Mesodermal cell (in vitro differentiated cells): ENCODE data around the gene UBE2V1.

Experiments
- H3K27ac ChIP-seq: 2 replicates; pipeline ENCODE4 v1.7.0; 2013; ENCODE audit warnings: mild to moderate bottlenecking, low read depth, low read length, moderate library complexity; ENCODE audit not compliant: severe bottlenecking
- H3K36me3 ChIP-seq: 2 replicates; pipeline ENCODE4 v1.7.1; 2013; ENCODE audit warnings: mild to moderate bottlenecking, low read length, moderate library complexity; ENCODE audit not compliant: control insufficient read depth, insufficient read depth
- H3K4me1 ChIP-seq: one replicate; pipeline ENCODE4 v1.7.1; 2013; ENCODE audit warnings: mild to moderate bottlenecking, low read length; ENCODE audit not compliant: insufficient read depth, control insufficient read depth, poor library complexity, severe bottlenecking
- H3K4me3 ChIP-seq: 2 replicates; pipeline ENCODE4 v1.7.0; 2013; ENCODE audit warnings: low read length, control low read depth, mild to moderate bottlenecking; ENCODE audit not compliant: insufficient read depth, poor library complexity, severe bottlenecking; ENCODE audit errors: extremely low read depth
- H3K9me3 ChIP-seq: 2 replicates; pipeline ENCODE4 v1.7.1; 2013; ENCODE audit warnings: mild to moderate bottlenecking, low read length, moderate library complexity; ENCODE audit not compliant: control insufficient read depth
- WGBS, 2 experiments: methylation state at CpG; one replicate each; pipeline ENCODE4 v1.1.5; 2013; ENCODE audit warnings: missing lambda C conversion rate in 2 of 2; ENCODE audit not compliant: insufficient coverage in 2 of 2; 5-methylcytosine and 5-hydroxymethylcytosine counted together

UBE2V1 gene

DNA sequence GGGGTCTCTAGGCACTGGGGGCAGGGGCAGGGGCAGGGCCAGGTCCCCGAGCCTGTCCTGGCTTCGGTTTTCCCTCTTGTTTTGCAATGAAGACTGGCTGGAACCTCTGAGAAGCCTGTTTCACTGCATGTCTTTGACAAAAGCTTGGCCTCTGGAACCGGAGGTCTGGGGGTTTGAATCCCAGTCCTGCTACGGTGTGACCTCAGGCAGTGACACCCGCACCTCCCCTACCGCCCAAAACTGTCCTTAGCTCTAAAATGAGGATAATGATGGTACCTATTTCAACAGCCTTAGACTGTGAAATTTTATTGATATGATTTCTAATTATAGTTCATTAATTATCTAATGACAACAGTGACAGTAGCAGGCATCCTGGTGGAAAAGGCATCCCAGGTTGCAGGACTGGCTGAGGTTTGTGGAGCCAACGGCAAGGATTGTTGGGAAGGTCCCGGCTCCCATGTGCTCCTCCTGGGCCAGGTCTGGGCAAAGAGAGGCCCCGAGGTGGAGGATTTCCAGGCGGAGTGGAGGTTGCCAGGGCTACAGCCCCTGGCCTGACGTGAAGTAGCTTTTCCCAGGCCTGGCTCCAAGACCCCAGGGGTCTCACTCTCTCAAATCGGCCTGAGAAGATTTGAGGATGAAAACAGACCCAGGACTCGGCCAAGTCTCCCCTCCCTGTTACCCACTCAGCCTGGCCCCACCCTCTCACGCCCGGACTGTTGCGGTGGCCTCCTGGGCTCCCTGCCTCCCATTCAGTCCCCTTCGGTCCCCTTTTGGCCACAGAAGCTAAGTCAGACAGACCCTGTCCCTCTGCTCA lies 72.3 kb downstream of the UBE2V1 start:
- H3K4me1 ChIP-seq = peaks cover 38% of the 10 kb centered on the region
- 69 to 74% methylated on average over 14 to 17 of the region's 17 CpGs for WGBS, 2 experiments
- H3K36me3 ChIP-seq = no peaks in the 10 kb centered on the region
- H3K9me3 ChIP-seq = no peaks in the 10 kb centered on the region
- H3K4me3 ChIP-seq = no peak overlapping the region
- H3K27ac ChIP-seq = peak overlapping the region; percentile 87

DNA sequence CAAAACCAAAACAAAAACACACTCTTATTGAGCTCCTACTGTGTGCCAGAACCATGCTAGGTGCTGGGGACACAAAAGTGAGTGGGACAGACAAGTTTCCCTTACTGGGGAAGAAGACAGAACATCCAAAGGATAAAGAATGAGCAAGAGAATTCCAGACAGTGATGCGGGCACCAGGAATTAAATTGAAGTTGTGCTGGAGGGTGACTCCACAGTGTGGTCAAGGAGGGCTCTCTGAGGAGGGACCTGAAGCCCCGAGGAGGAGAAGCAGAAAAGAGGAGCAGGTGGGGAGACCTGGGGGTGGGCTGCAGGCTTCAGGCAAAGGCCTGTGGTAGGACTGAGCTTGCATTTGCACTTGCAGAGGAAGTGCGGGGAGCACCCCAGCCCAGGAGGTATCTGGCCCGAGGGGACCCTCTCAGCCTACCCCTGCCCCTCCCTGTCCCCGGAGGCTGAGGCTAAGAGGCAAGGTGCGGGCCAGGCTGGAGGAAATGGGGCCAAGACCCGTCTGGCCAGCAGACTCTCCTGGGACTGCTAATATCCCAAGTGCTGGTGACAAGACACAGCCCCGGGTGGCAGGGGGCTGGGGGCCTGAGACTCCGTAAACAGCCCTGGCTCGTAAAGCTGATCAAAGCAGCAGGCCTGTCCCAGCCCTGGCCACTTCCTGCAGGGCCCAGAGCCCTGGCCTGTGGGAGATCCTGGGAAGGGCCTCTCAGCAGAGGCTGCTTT lies 73.1 kb downstream of the UBE2V1 start:
- Histone ChIP-seq H3K27ac (peak overlapping the region; percentile 87), H3K9me3 (no peaks in the 10 kb centered on the region), H3K4me3 (no peak overlapping the region), H3K4me1 (peaks cover 35% of the 10 kb centered on the region), H3K36me3 (no peaks in the 10 kb centered on the region)
- WGBS, 2 experiments = 40 to 48% methylated on average over 6 to 10 of the region's 10 CpGs

DNA sequence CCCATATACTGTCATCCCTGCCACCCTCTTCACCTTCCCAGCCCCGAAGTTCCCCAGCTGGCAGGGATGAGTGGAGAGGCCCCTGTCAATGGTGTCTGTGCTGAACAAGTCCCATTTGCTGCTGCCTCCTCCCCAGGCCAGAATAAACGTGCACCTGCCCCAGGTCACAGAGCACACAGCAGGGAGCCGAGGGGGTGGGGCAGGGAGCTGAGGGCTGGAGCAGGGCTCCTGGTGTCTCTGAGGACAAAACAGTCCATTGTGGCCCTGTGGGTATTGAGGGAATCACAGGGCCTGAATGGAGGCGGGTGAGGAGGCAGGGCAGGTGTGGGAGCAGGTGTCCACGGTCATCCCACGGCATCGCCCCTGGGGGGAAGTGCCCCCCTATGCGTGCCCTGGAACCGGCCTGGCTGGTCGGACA lies 74.4 kb downstream of the UBE2V1 start:
- peaks cover 31% of the 10 kb centered on the region for H3K4me1 ChIP-seq
- 66 to 79% methylated on average over 3 to 4 of the region's 10 CpGs for WGBS, 2 experiments

DNA sequence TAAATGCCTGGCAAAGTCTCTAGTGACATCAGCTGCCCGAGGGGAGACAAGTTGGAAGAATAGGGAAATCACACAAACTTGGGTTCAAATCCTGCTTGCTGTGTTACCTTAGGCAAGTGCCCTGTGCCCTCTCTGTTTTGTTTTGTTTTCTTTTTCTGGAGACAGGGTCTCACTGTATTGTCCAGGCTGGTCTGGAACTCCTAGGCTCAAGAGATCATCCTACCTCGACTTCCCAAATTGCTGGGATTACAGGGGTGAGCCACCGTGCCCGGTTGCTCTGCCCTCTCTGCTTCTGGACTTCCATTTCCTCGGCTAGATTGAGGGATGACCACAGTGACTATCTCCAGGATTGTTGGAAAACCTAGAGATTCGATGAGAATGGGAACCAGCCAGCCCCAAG lies 74.8 kb downstream of the UBE2V1 start:
- Histone ChIP-seq H3K36me3 (no peaks in the 10 kb centered on the region), H3K9me3 (no peaks in the 10 kb centered on the region), H3K4me1 (peaks cover 32% of the 10 kb centered on the region), H3K27ac (no peak overlapping the region), H3K4me3 (no peak overlapping the region)
- WGBS, 2 experiments = 68 to 88% methylated on average over 2 to 5 of the region's 6 CpGs

More for the DNA sequence above, 74.4 kb downstream of the UBE2V1 start:
- no peak overlapping the region for H3K27ac ChIP-seq
- H3K4me3 ChIP-seq = no peak overlapping the region
- H3K9me3 ChIP-seq = no peaks in the 10 kb centered on the region
- H3K36me3 ChIP-seq = no peaks in the 10 kb centered on the region

GRCh38 chr20:50037575-50037974 lies 75.4 kb downstream of the UBE2V1 start:
- 90 to 93% methylated on average over 6 to 7 of the region's 7 CpGs for WGBS, 2 experiments
- no peak overlapping the region for H3K4me3 ChIP-seq
- H3K27ac ChIP-seq = no peak overlapping the region

DNA sequence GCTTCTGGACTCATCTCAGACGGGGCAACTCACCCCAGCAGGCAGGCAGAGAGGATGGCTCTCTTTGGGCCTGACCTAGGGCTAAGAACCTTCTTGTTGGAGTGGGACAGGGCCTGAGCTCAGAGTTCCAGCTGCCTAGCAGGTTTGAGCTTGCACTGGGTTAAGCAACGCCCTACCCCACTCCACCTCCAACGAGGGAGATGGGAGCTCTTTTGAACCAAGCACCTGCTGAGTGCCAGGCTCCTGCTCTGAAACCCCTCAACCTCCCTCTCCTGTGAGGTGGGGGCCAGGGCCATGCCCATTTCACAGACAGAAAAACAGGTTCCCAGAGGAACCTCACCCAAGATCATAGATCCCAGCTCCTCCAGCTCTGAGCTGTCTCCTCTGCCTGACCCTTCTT lies 75.8 kb downstream of the UBE2V1 start:
- Histone ChIP-seq H3K4me3 (no peak overlapping the region), H3K27ac (no peak overlapping the region), H3K36me3 (no peaks in the 10 kb centered on the region), H3K9me3 (no peaks in the 10 kb centered on the region), H3K4me1 (peaks cover 31% of the 10 kb centered on the region)
- WGBS, 2 experiments = 71 to 83% methylated on average over 3 of the region's 3 CpGs

More at GRCh38 chr20:50037575-50037974, 75.4 kb downstream of the UBE2V1 start:
- Histone ChIP-seq H3K36me3 (no peaks in the 10 kb centered on the region), H3K4me1 (peaks cover 31% of the 10 kb centered on the region), H3K9me3 (no peaks in the 10 kb centered on the region)

DNA sequence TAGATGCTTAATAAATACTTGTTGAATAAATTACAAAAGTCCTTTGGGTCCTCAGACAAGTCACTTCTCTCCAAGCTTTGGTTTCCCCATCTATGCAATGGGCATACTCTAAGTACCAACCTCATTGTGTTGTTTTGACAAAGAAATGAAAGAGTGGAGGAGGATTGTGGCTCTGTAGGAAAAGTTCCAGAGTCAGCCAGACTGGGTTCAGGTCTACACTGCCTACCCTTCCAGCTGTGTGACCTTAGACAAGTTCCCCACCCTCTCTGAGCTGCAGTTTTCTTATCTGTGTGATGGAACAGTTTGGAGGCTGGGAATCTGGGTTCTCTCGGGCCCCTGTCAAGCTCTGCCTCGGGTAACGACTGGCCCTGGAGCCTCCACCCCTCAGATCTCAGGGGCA lies 76.2 kb downstream of the UBE2V1 start:
- Histone ChIP-seq H3K4me3 (no peak overlapping the region), H3K27ac (no peak overlapping the region), H3K9me3 (no peaks in the 10 kb centered on the region), H3K36me3 (no peaks in the 10 kb centered on the region), H3K4me1 (peaks cover 31% of the 10 kb centered on the region)
- 90 to 94% methylated on average over 3 of the region's 3 CpGs for WGBS, 2 experiments

DNA sequence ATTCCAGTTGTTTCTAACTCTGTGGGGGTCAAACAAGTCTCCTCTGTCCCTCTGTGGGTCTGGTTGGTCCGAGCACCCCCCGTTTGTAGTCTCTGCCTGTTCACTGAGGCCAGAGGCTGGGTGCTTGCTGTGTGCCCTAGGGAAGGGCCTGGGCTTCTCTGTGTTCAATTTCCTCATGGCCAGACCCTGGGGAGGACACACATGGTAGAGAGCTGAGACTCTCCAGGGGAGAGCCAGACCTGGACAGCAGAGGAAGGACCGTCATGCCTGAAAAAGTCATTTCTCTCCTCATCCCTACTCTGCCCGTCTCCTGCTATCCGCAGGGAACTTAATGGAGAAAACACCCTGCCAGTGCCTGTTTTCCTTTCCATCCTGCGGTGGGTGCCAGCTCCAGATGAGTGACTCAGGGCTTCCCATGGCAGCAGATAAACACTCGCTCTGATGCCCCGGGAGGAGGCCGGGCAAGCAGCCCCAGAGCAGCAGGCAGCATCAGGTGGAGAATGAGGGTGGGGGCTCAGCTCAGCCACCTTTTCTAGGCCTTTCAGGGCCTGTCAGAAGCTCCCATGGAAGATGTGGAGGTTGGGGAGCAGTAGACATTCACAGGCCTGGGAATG lies 78.3 kb downstream of the UBE2V1 start:
- no peak overlapping the region for H3K27ac ChIP-seq

GRCh38 chr20:50032955-50033666 lies 79.8 kb downstream of the UBE2V1 start:
- H3K27ac ChIP-seq = peak overlapping the region; percentile 88

More for the DNA sequence above, 78.3 kb downstream of the UBE2V1 start:
- no peak overlapping the region for H3K4me3 ChIP-seq
- WGBS, 2 experiments = 94 to 95% methylated on average over 5 to 8 of the region's 9 CpGs
- no peaks in the 10 kb centered on the region for H3K36me3 ChIP-seq
- H3K4me1 ChIP-seq = peaks cover 27% of the 10 kb centered on the region
- no peaks in the 10 kb centered on the region for H3K9me3 ChIP-seq

More at GRCh38 chr20:50032955-50033666, 79.8 kb downstream of the UBE2V1 start:
- Histone ChIP-seq H3K9me3 (no peaks in the 10 kb centered on the region), H3K4me1 (peaks cover 35% of the 10 kb centered on the region), H3K4me3 (no peak overlapping the region), H3K36me3 (no peaks in the 10 kb centered on the region)
- 92 to 95% methylated on average over 6 to 7 of the region's 9 CpGs for WGBS, 2 experiments
